ENCODE measurements around the gene CORIN. TPM values are rescaled to one million over a fixed set of nuclear protein-coding genes. Genes with fewer than 3 reads are reported as not detected.
"Not testable (repeated sequence)": the region's sequence is repeated elsewhere in the genome, so short reads cannot be mapped to it uniquely, and the experiment has no call there.

CORIN gene
- total and polyA plus RNA-seq, 7 donors, result under 0.01 to 2.5 (median 0.34) TPM

GRCh38 chr4:47696823-47697222 lies 141.0 kb downstream of the CORIN start:
- intact Hi-C loops (cut with DNase I), result no loop called here
- Histone ChIP-seq H3K27me3 (no peaks in the 10 kb centered on the region), H3K27ac (no peak overlapping the region), H3K9me3 (no peaks in the 10 kb centered on the region), H3K4me1 (no peaks in the 10 kb centered on the region), H3K4me3 (no peak overlapping the region), H3K36me3 (no peaks in the 10 kb centered on the region)
- no peak for DNase-seq
- WGBS, 2 donors, result 76 to 80% methylated on average over 6 of the region's 6 CpGs
- TF ChIP-seq POLR2A (IDR thresholded peaks at IDR 0.05) (no peak), POLR2AphosphoS5 (IDR thresholded peaks at IDR 0.05) (no peak), EP300 (IDR thresholded peaks at IDR 0.05) (no peak)
- TF ChIP-seq, protein P1, sequence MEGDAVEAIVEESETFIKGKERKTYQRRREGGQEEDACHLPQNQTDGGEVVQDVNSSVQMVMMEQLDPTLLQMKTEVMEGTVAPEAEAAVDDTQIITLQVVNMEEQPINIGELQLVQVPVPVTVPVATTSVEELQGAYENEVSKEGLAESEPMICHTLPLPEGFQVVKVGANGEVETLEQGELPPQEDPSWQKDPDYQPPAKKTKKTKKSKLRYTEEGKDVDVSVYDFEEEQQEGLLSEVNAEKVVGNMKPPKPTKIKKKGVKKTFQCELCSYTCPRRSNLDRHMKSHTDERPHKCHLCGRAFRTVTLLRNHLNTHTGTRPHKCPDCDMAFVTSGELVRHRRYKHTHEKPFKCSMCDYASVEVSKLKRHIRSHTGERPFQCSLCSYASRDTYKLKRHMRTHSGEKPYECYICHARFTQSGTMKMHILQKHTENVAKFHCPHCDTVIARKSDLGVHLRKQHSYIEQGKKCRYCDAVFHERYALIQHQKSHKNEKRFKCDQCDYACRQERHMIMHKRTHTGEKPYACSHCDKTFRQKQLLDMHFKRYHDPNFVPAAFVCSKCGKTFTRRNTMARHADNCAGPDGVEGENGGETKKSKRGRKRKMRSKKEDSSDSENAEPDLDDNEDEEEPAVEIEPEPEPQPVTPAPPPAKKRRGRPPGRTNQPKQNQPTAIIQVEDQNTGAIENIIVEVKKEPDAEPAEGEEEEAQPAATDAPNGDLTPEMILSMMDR (IDR thresholded peaks at IDR 0.05), result no peak

DNA sequence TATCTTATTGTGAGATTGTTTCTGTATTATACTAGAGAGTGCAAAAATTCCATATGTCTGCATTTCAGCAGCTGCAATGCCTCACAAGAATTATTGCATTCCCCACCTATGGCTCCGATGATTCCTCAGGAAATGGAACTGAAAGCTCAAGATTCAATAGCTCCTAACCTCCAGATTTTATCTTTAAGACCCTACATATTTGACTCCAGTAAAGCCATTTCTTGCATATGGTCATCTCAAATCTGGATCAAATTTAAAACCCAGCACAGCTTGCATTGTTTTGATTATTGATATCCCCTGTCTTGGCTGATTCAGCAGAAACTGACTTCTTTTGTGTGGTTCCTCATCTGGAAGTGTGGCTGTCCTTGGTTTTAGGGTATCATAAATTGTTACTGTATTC lies 142.6 kb downstream of the CORIN start:
- intact Hi-C loops (cut with DNase I), result no loop called here
- DNase-seq, result no peak

GRCh38 chr4:47694322-47694721 lies 143.5 kb downstream of the CORIN start:
- Histone ChIP-seq H3K27ac (no peak overlapping the region), H3K27me3 (no peaks in the 10 kb centered on the region), H3K4me1 (no peaks in the 10 kb centered on the region), H3K9me3 (no peaks in the 10 kb centered on the region), H3K36me3 (no peaks in the 10 kb centered on the region), H3K4me3 (no peak overlapping the region)
- intact Hi-C loops (cut with DNase I), result no loop called here
- WGBS, 2 donors, result 90 to 97% methylated on average over 1 of the region's 1 CpG
- no peak for TF ChIP-seq EP300 (IDR thresholded peaks at IDR 0.05)
- TF ChIP-seq POLR2AphosphoS5 (IDR thresholded peaks at IDR 0.05), result no peak
- no peak for TF ChIP-seq POLR2A (IDR thresholded peaks at IDR 0.05)
- TF ChIP-seq, protein P1 (IDR thresholded peaks at IDR 0.05), result no peak
- no peak for DNase-seq

More for the DNA sequence above, 142.6 kb downstream of the CORIN start:
- H3K27ac ChIP-seq, result no peak overlapping the region
- no peaks in the 10 kb centered on the region for H3K9me3 ChIP-seq
- no peaks in the 10 kb centered on the region for H3K36me3 ChIP-seq
- H3K4me1 ChIP-seq, result no peaks in the 10 kb centered on the region
- H3K27me3 ChIP-seq, result no peaks in the 10 kb centered on the region
- WGBS, 2 donors, result 86 to 88% methylated on average over 1 of the region's 1 CpG
- H3K4me3 ChIP-seq, result no peak overlapping the region
- TF ChIP-seq POLR2AphosphoS5 (IDR thresholded peaks at IDR 0.05), result no peak
- TF ChIP-seq POLR2A (IDR thresholded peaks at IDR 0.05), result no peak
- no peak for TF ChIP-seq EP300 (IDR thresholded peaks at IDR 0.05)

DNA sequence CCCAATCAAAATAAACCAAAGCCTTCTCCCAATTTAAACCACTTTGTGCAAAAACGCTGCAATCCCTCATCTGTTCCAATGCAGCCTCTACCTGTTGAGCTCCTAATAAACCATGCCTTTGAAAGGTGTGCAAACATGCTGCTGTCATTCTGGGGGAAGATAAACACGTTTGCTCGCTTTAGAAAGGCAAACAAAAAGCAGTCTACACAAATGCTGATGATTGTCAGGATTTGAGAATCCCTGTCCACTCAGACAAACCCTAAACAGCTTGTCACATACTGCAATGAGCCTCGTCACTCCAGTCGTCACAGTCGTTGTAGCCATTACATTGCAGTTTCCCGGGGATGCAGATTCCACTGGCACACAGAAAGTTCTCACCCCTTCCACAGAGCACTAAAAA lies 145.2 kb downstream of the CORIN start:
- intact Hi-C loops (cut with DNase I), result no loop called here
- Histone ChIP-seq H3K27me3 (no peaks in the 10 kb centered on the region), H3K27ac (no peak overlapping the region), H3K4me1 (no peaks in the 10 kb centered on the region), H3K9me3 (no peaks in the 10 kb centered on the region), H3K4me3 (no peak overlapping the region), H3K36me3 (no peaks in the 10 kb centered on the region)
- TF ChIP-seq POLR2AphosphoS5 (IDR thresholded peaks at IDR 0.05) (no peak), POLR2A (IDR thresholded peaks at IDR 0.05) (no peak), EP300 (IDR thresholded peaks at IDR 0.05) (no peak)
- TF ChIP-seq, protein P1 (IDR thresholded peaks at IDR 0.05), result no peak
- WGBS, 2 donors, result 26 to 59% methylated on average over 7 of the region's 7 CpGs
- no peak for DNase-seq

GRCh38 chr4:47691757-47692383 lies 146.0 kb downstream of the CORIN start:
- intact Hi-C loops (cut with DNase I); DNase-seq; H3K36me3 ChIP-seq; H3K4me1 ChIP-seq; H3K27me3 ChIP-seq; H3K4me3 ChIP-seq; H3K27ac ChIP-seq; H3K9me3 ChIP-seq: not testable (repeated sequence)
- WGBS, 2 donors, result 78 to 89% methylated on average over 1 of the region's 1 CpG

DNA sequence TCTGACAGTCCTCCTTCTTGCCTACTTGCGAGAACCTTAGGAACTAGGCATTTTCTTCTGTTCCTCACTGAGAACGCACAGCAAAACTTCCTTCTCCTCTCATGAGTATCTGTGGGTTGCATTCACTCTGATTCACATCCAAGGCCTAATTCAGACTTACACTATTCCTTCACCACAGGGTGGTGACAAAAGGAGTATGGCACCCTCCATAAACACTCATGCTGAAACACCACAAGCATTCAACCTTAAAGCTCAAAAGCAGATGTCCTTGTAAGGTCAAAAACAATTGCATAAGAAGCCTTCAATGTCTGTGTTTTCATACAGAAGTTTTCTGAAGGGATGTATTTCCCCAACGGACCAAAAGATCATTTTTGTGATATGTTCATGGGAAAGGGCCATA lies 147.3 kb downstream of the CORIN start:
- Histone ChIP-seq H3K27ac (no peak overlapping the region), H3K4me1 (no peaks in the 10 kb centered on the region), H3K27me3 (no peaks in the 10 kb centered on the region), H3K9me3 (no peaks in the 10 kb centered on the region), H3K4me3 (no peak overlapping the region), H3K36me3 (no peaks in the 10 kb centered on the region)
- intact Hi-C loops (cut with DNase I), result no loop called here
- WGBS, 2 donors, result 84 to 86% methylated on average over 3 of the region's 3 CpGs
- DNase-seq, result no peak
- TF ChIP-seq POLR2A (IDR thresholded peaks at IDR 0.05), result no peak
